ENCODE measurements around the gene RPL38.
A peak's percentile ranks its signal among the peaks of the same experiment; 100 is the strongest.

RPL38 gene

DNA sequence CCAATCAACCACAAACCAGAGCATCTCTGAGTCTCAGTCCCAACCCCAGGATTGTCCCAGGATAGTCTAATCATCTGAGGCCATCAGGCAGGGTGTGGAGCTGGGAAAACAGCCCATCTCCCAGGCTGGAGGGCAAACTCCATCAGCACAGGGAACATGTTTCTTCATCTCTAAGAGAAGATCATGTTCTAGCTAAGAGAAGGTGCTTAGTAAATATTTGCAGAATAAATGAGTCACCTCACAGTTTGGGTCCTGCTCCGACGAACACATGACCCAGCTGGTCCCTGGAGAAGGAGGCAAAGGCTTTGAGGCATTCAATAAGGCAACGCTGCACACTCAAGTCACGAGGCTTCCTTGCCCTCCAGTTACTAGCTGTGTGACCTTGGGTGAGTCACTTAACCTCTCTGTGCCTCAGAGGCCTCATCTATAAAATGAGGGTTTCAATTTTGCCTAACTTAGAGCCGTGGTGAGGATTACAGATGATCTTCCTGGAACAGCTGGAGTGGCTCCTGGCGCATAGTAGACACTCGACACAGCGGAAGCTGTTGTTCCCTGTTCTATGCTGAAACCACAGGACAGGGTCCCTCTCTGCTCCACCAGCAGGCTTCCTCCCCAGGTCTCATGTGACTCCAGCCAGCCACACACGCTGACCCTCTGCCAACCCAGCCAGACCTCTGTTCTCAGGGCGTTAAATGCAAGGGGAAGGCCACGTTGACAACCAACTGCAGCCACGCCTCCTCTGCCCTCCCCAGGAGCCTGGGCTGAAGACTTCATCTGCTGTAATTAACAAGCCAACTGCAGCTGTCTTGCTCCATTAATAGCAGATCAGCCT, 10.3 kb upstream of the RPL38 start:
- TF ChIP-seq ZFX (IDR thresholded peaks at IDR 0.05), result no peak
- TF ChIP-seq, protein P1, sequence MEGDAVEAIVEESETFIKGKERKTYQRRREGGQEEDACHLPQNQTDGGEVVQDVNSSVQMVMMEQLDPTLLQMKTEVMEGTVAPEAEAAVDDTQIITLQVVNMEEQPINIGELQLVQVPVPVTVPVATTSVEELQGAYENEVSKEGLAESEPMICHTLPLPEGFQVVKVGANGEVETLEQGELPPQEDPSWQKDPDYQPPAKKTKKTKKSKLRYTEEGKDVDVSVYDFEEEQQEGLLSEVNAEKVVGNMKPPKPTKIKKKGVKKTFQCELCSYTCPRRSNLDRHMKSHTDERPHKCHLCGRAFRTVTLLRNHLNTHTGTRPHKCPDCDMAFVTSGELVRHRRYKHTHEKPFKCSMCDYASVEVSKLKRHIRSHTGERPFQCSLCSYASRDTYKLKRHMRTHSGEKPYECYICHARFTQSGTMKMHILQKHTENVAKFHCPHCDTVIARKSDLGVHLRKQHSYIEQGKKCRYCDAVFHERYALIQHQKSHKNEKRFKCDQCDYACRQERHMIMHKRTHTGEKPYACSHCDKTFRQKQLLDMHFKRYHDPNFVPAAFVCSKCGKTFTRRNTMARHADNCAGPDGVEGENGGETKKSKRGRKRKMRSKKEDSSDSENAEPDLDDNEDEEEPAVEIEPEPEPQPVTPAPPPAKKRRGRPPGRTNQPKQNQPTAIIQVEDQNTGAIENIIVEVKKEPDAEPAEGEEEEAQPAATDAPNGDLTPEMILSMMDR (conservative IDR thresholded peaks at IDR 0.05), result no peak
- peak overlapping the region; percentile 51 for H3K27ac ChIP-seq

DNA sequence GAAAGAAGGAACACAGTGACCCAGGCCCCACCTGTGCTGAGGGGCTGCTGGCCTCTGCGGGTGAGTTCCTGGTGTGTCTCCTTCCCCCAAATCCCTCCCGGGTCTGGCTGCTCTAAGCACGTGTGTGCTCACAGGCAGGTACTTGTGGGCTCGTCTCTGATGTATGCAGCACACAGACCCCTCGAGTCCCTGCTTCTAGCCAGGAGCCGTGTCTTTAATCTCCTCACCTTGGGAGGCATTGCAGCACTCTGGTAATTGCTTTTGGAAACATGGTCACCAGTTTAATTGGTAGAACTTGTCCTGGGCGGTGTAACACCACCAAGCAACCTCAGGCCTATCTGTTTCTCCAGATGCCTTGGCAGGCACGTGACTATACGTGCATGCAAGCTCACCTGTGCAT, 8.8 kb upstream of the RPL38 start:
- no peak overlapping the region for H3K27ac ChIP-seq
- TF ChIP-seq, protein P1 (conservative IDR thresholded peaks at IDR 0.05), result no peak
- TF ChIP-seq ZFX (IDR thresholded peaks at IDR 0.05), result no peak

DNA sequence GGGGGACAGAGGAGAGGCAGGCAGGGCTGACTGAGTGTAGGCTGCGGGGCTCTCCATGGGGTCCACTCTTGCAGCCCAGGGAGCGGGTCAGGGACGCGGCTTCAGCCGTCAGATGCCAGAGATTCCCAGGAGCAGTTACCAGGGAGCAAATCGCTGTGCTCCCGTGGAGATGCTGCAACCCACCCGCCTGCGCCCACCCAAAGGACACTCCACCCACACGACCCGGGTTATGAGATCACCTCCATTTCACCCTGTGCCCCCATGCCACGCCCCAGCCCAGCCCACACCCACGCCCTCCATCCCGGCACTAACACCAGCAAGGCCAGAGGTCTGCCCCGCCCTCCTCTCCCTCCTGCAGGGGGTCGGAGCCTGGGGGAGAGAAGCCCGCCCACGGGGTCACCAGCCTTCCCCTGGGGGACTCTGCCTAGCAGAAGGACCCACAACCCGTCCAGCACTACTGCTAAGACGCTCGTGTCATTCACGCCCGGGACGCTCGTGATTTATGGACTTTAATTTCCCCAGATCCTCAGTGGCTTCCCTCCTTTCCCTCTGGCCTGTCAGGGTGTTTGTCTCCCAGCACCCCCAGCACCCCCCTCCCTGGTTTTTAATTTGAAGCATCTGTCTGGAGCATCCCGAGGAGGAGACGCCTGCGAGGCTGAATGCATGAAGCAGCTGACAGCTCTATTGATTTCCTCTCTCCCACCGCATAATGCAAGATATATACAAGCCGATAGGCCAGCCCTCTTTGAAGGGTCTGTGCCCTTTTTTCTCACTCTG, 6.7 kb upstream of the RPL38 start:
- no peak overlapping the region for H3K27ac ChIP-seq
- TF ChIP-seq, protein P1 (conservative IDR thresholded peaks at IDR 0.05), result no peak
- no peak for TF ChIP-seq ZFX (IDR thresholded peaks at IDR 0.05)

DNA sequence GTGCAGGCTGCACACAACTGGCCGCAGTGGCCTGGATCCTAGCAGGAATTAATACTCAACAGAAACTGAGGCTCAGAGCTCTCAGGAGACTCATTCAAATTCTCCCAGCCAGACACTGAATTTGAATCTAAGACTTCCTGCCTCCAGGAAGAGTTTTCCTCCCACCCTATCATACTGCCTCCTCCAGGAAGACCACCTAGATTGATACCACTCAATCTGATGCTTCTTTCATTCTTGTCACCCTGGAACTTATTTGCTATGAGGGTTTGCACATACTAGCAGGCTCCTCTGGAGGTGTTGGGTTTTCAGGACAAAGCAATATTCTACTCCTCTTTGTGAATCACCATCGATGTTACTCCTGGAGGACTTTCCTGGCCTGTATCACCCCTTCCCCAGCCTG, 5.7 kb upstream of the RPL38 start:
- TF ChIP-seq, protein P1 (conservative IDR thresholded peaks at IDR 0.05), result no peak
- no peak for TF ChIP-seq ZFX (IDR thresholded peaks at IDR 0.05)

DNA sequence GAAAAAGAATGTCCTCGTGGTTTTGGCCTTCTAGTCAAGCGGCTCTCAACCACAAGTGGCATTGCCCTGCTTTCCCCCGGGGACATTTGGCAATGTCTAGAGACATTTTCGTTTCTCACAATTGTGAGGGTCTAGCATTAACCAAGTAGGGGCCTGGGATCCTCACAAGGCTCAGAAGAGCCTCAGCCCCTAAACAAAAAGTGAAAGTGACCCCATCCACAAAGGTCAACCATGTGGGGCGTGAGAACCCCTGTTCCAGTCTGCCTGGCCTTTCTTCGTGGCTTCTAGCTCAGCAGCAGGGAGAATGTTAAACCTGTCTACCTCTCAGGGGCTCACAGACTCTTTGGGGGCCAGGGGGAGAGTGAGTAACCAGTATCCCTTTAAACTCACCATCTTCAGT, 4.8 kb upstream of the RPL38 start:
- H3K27ac ChIP-seq, result no peak overlapping the region
- TF ChIP-seq ZFX (IDR thresholded peaks at IDR 0.05), result no peak
- TF ChIP-seq, protein P1 (conservative IDR thresholded peaks at IDR 0.05), result no peak

More for the DNA sequence above, 5.7 kb upstream of the RPL38 start:
- no peak overlapping the region for H3K27ac ChIP-seq

DNA sequence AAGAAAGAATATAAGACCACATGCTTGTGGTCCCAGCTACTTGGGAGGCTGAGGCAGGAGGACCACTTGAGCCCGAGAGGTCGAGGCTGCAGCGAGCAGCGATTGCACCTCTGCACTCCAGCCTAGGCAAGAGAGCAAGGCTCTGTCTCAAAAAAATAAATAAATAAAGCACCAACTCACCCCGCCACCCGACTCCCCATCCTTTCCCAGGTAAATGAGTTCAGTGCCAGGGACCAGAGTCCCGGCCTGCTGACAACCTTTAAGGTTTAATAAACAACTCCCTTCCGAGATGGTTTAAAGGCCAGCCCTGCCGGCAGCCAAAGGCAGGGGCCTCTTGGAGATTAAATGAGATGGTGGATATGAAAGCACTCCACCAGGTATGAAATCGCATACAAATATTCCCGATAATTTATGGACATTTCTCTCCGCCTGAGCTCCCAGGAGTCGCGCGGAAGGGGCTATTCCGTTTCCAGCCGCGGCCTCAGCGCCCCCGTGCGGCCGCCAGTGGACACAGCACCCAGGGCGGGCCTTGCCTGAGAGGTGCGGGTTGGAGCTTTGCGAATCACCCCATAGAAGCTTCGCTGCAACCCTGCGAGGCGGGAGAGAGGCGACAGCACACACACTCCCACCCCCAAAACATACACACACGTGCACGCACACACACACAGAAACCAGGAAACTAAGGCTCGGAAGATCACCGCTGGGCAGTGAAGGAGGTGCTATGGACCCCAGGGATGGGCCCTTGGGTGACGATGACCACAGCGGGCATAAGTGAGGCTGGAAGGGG, 4.0 kb upstream of the RPL38 start:
- no peak overlapping the region for H3K27ac ChIP-seq
- TF ChIP-seq ZFX (IDR thresholded peaks at IDR 0.05), result no peak
- TF ChIP-seq, protein P1 (conservative IDR thresholded peaks at IDR 0.05), result peak; percentile 99

Measured in C4-2B (cell line).